ENCODE data around the gene GLIPR2. TPM values are rescaled to one million over a fixed set of nuclear protein-coding genes. Genes with fewer than 3 reads are reported as not detected.

The GLIPR2 gene
- total and polyA plus RNA-seq, 2 experiments from 2014 or later = 5.1 to 5.7 TPM

DNA sequence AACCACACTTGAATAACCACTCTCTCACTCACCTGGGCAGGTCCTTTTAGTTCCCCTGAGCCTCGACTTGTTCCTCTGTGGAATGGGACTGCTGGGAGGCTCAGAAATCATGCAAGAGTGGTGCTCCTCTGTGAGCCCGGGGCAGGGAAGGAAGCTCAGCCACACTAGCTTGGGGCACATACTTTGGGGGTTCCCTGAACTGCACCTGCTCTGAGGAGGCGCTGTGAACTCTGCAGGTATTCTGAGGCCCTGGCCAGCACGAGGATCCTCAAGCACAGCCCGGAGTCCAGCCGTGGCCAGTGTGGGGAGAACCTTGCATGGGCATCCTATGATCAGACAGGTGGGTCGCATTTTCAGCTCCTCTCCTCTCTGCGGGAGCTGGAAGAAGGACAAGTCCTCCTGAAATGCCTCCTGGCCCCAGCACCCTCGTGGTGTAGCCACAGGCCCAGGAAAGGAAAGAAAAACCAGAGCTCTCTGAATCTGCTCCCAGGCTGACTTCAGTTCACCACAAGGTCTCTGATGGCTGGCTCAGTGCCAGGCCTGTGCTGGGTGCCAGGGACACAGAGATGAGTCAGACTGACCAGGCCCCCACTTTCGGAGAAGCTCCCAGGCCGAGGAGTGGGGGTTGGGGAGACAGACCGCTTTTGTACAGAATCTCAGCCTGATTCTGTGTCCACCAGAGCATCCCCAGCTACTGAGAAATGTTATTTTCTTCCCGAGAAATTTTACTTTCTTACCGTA is 11.9 kb downstream of the GLIPR2 start (continued):
- TF ChIP-seq, protein P1, sequence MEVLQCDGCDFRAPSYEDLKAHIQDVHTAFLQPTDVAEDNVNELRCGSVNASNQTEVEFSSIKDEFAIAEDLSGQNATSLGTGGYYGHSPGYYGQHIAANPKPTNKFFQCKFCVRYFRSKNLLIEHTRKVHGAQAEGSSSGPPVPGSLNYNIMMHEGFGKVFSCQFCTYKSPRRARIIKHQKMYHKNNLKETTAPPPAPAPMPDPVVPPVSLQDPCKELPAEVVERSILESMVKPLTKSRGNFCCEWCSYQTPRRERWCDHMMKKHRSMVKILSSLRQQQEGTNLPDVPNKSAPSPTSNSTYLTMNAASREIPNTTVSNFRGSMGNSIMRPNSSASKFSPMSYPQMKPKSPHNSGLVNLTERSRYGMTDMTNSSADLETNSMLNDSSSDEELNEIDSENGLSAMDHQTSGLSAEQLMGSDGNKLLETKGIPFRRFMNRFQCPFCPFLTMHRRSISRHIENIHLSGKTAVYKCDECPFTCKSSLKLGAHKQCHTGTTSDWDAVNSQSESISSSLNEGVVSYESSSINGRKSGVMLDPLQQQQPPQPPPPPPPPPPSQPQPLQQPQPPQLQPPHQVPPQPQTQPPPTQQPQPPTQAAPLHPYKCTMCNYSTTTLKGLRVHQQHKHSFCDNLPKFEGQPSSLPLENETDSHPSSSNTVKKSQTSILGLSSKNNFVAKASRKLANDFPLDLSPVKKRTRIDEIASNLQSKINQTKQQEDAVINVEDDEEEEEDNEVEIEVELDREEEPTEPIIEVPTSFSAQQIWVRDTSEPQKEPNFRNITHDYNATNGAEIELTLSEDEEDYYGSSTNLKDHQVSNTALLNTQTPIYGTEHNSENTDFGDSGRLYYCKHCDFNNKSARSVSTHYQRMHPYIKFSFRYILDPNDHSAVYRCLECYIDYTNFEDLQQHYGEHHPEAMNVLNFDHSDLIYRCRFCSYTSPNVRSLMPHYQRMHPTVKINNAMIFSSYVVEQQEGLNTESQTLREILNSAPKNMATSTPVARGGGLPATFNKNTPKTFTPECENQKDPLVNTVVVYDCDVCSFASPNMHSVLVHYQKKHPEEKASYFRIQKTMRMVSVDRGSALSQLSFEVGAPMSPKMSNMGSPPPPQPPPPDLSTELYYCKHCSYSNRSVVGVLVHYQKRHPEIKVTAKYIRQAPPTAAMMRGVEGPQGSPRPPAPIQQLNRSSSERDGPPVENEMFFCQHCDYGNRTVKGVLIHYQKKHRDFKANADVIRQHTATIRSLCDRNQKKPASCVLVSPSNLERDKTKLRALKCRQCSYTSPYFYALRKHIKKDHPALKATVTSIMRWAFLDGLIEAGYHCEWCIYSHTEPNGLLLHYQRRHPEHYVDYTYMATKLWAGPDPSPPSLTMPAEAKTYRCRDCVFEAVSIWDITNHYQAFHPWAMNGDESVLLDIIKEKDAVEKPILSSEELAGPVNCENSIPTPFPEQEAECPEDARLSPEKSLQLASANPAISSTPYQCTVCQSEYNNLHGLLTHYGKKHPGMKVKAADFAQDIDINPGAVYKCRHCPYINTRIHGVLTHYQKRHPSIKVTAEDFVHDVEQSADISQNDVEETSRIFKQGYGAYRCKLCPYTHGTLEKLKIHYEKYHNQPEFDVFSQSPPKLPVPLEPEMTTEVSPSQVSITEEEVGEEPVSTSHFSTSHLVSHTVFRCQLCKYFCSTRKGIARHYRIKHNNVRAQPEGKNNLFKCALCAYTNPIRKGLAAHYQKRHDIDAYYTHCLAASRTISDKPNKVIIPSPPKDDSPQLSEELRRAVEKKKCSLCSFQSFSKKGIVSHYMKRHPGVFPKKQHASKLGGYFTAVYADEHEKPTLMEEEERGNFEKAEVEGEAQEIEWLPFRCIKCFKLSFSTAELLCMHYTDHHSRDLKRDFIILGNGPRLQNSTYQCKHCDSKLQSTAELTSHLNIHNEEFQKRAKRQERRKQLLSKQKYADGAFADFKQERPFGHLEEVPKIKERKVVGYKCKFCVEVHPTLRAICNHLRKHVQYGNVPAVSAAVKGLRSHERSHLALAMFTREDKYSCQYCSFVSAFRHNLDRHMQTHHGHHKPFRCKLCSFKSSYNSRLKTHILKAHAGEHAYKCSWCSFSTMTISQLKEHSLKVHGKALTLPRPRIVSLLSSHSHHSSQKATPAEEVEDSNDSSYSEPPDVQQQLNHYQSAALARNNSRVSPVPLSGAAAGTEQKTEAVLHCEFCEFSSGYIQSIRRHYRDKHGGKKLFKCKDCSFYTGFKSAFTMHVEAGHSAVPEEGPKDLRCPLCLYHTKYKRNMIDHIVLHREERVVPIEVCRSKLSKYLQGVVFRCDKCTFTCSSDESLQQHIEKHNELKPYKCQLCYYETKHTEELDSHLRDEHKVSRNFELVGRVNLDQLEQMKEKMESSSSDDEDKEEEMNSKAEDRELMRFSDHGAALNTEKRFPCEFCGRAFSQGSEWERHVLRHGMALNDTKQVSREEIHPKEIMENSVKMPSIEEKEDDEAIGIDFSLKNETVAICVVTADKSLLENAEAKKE (CRISPR knock-in tag; IDR thresholded peaks at IDR 0.05) = no peak
- no peak for TF ChIP-seq EZH2 (IDR thresholded peaks at IDR 0.05; ENCODE audit: low read depth, unreplicated experiment)
- TF ChIP-seq, protein P2, sequence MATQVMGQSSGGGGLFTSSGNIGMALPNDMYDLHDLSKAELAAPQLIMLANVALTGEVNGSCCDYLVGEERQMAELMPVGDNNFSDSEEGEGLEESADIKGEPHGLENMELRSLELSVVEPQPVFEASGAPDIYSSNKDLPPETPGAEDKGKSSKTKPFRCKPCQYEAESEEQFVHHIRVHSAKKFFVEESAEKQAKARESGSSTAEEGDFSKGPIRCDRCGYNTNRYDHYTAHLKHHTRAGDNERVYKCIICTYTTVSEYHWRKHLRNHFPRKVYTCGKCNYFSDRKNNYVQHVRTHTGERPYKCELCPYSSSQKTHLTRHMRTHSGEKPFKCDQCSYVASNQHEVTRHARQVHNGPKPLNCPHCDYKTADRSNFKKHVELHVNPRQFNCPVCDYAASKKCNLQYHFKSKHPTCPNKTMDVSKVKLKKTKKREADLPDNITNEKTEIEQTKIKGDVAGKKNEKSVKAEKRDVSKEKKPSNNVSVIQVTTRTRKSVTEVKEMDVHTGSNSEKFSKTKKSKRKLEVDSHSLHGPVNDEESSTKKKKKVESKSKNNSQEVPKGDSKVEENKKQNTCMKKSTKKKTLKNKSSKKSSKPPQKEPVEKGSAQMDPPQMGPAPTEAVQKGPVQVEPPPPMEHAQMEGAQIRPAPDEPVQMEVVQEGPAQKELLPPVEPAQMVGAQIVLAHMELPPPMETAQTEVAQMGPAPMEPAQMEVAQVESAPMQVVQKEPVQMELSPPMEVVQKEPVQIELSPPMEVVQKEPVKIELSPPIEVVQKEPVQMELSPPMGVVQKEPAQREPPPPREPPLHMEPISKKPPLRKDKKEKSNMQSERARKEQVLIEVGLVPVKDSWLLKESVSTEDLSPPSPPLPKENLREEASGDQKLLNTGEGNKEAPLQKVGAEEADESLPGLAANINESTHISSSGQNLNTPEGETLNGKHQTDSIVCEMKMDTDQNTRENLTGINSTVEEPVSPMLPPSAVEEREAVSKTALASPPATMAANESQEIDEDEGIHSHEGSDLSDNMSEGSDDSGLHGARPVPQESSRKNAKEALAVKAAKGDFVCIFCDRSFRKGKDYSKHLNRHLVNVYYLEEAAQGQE (IDR thresholded peaks at IDR 0.05; ENCODE audit: unreplicated experiment) = no peak
- no peak for TF ChIP-seq NANOG (IDR thresholded peaks at IDR 0.05; ENCODE audit: borderline replicate concordance)
- TF ChIP-seq ZNF331 (CRISPR knock-in tag; IDR thresholded peaks at IDR 0.05; ENCODE audit: low read depth) = no peak
- TF ChIP-seq EZH2phosphoT487 (IDR thresholded peaks at IDR 0.05; ENCODE audit: unreplicated experiment) = no peak
- no peak for TF ChIP-seq JUNB (IDR thresholded peaks at IDR 0.05; ENCODE audit: unreplicated experiment)
- no peak for TF ChIP-seq ZNF114 (CRISPR knock-in tag; IDR thresholded peaks at IDR 0.05)

All from GM23338 (cell line).